HEK293T (cell line): ENCODE measurements around the gene CTTNBP2.

ENCODE experiments used
- CTCF ChIA-PET: fragments of 350-600 bp; formaldehyde crosslinking; extraction: SDS; loops from one replicate; lab custom pipeline; 2021; ENCODE audit warnings: antibody characterized with exemption, inconsistent platforms; lab: Yijun Ruan, JAX
- POLR2A ChIA-PET: fragments of 350-600 bp; formaldehyde crosslinking; extraction: SDS; loops from one replicate; lab custom pipeline; 2020; ENCODE audit warnings: antibody characterized with exemption, inconsistent platforms; lab: Yijun Ruan, JAX
- DNase-seq: peaks from one replicate; pipeline ENCODE4 v3.0.0; 2012; ENCODE audit warnings: mixed read lengths; ENCODE audit errors: extremely low spot score
- ARNT ChIP-seq: fragments of 450-650 bp; IDR thresholded peaks from 2 replicates; pipeline ENCODE4 v1.6.1; 2017; ENCODE audit warnings: mild to moderate bottlenecking
- BHLHE40 ChIP-seq: fragments of 450-650 bp; IDR thresholded peaks from 2 replicates; pipeline ENCODE4 v1.6.1; 2016; ENCODE audit warnings: mild to moderate bottlenecking, moderate library complexity, borderline replicate concordance
- CTBP1 ChIP-seq: fragments of 450-650 bp; IDR thresholded peaks from 2 replicates; pipeline ENCODE4 v1.6.1; 2016; ENCODE audit warnings: borderline replicate concordance
- ELF4 ChIP-seq: fragments of 450-650 bp; IDR thresholded peaks from 2 replicates; pipeline ENCODE4 v1.6.1; 2017; ENCODE audit warnings: antibody characterized with exemption
- FOXA1 ChIP-seq: fragments of 450-650 bp; IDR thresholded peaks from 2 replicates; pipeline ENCODE4 v1.6.1; 2016; ENCODE audit warnings: mild to moderate bottlenecking
- FOXK2 ChIP-seq: fragments of 450-650 bp; IDR thresholded peaks from 2 replicates; pipeline ENCODE4 v1.6.1; 2016; ENCODE audit warnings: mild to moderate bottlenecking
- FOXM1 ChIP-seq: fragments of 450-650 bp; IDR thresholded peaks from 2 replicates; pipeline ENCODE4 v1.6.1; 2017; ENCODE audit warnings: mild to moderate bottlenecking, borderline replicate concordance
- HDGF ChIP-seq: fragments of 450-650 bp; IDR thresholded peaks from 2 replicates; pipeline ENCODE4 v1.6.1; 2017; ENCODE audit warnings: antibody characterized with exemption, borderline replicate concordance
- L3MBTL2 ChIP-seq: fragments of 450-650 bp; conservative IDR thresholded peaks from 2 replicates; pipeline ENCODE4 v1.6.1; 2016; ENCODE audit warnings: mild to moderate bottlenecking
- LEF1 ChIP-seq: fragments of 450-650 bp; IDR thresholded peaks from 2 replicates; pipeline ENCODE4 v1.6.1; 2017; ENCODE audit warnings: mild to moderate bottlenecking, borderline replicate concordance
- NFRKB ChIP-seq: fragments of 450-650 bp; IDR thresholded peaks from 2 replicates; pipeline ENCODE4 v1.6.1; 2016; ENCODE audit warnings: mild to moderate bottlenecking, moderate library complexity
- SP1 ChIP-seq: fragments of 450-650 bp; IDR thresholded peaks from 2 replicates; pipeline ENCODE4 v1.6.1; 2017
- SUZ12 ChIP-seq: fragments of 450-650 bp; IDR thresholded peaks from 2 replicates; pipeline ENCODE4 v1.6.1; 2016; ENCODE audit warnings: mild to moderate bottlenecking
- TARDBP ChIP-seq: fragments of 450-650 bp; IDR thresholded peaks from 2 replicates; pipeline ENCODE4 v1.6.1; 2016
- ZNF384 ChIP-seq: fragments of 450-650 bp; IDR thresholded peaks from 2 replicates; pipeline ENCODE4 v1.6.1; 2016
- TF ChIP-seq, protein P1 (sequence below): fragments of 450-650 bp; IDR thresholded peaks from 2 replicates; pipeline ENCODE4 v1.6.1; 2016

CTTNBP2 gene

DNA sequence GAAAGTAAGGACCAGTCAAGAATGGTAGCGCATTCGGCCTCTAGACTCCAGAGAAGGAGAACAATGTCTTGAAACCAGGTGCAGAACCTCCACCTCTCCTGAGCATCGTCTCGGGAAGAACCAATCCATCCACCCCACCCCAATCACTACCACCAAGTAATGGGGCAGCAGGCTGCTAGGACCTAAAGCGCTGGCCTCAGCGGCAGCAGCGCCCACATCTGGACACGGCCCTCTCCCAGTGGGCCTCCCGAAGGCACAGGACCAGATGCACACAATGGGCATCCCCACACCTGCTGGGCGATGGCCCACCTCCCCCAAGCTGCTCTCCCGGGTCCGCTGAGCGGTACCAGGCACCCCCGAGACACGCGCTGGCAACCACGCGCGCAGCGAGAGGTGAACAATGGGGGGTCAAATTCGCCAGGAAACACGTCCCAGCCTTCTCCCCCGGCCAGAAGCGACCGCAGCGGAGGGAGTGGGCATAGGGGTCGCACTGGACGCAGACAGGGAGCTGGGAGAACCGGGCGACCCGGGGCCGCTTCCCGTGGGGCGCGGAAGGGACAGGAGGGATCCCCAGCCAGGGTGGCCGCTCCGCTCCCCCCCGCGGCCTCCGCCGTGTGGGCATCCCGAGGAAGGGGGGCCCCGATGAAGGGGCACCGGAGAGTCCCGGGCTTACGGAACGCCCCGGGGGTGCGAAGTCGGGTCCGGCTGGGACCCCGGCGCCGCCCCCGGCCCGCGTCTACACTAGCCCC is 506 bp downstream of the CTTNBP2 start:
- TF ChIP-seq SUZ12, result no peak
- TF ChIP-seq, protein P1, sequence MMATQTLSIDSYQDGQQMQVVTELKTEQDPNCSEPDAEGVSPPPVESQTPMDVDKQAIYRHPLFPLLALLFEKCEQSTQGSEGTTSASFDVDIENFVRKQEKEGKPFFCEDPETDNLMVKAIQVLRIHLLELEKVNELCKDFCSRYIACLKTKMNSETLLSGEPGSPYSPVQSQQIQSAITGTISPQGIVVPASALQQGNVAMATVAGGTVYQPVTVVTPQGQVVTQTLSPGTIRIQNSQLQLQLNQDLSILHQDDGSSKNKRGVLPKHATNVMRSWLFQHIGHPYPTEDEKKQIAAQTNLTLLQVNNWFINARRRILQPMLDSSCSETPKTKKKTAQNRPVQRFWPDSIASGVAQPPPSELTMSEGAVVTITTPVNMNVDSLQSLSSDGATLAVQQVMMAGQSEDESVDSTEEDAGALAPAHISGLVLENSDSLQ, result no peak
- TF ChIP-seq FOXA1, result no peak
- TF ChIP-seq TARDBP, result no peak
- TF ChIP-seq LEF1, result no peak
- no peak for TF ChIP-seq ZNF384
- POLR2A ChIA-PET, result no interaction called here
- peak; percentile 20 for DNase-seq
- CTCF ChIA-PET, result interaction anchor here (1.0 kb wide), 1 partner anchor 76 kb away, joined by 3 read pairs; no protein-coding TSS in a partner anchor

DNA sequence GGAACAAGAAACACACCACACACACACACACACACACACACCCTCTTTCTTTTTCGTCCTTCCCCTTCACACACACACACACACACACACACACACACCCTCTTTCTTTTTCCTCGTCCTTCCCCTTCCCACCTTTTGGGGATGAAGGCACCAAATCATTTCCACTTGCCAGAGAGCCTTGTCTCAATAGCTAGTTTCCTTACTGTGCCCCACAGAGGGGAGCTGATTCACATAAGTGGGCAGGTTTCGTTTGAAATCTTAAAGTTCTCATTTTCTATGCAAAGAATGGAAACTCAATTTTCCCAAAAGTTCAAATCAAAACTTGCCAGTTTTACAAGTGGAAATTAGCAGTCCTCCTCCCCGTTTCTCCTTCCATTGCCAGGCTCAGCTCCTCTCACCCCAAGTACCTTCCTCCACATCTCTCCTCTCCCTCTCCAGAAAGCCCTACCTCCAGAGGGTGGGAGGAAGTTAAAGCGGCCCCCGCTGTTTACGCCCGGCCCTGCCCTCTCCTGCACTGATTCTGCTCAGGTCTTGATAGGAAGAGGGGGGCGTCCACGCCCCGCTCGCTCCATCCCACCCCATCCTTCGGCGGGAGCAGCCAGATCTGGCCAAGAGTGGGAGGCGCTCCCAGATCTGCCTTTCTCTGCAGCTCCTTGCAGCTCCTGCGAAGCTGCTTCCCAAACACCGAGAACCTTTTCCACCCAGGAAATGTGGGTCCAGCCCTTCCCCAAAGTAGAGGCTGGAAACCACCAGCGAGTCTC is 1.3 kb downstream of the CTTNBP2 start:
- TF ChIP-seq FOXM1 (no peak), SUZ12 (no peak)
- ChIA-PET POLR2A (interaction anchor here (0.6 kb wide), 1 partner anchor 26 kb away, joined by 3 read pairs; no protein-coding TSS in a partner anchor), CTCF (interaction anchor here (0.6 kb wide), 1 partner anchor 133 kb away, joined by 3 read pairs; no protein-coding TSS in a partner anchor)
- peak; percentile 22 for DNase-seq

DNA sequence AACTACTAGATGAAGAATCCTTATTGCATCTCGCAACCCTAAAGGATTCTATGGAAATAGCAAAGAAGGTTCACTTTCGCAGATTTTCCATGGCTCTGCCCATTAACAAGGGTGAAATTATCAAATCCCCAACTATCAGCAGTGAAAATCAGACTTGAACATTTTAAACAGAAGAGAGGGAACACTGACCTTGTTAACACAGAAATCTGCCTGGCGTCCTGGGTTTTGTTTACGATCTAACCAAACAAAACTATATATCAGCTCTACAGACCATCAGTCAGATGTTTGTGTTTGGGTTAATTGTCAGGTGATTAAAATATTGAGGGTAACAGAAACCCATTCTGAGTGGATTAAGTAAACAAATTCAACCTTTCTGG is 1.9 kb downstream of the CTTNBP2 start:
- ChIA-PET POLR2A (no interaction called here), CTCF (interaction anchor here (0.6 kb wide), 1 partner anchor 133 kb away, joined by 3 read pairs; no protein-coding TSS in a partner anchor)
- no peak for TF ChIP-seq NFRKB
- no peak for TF ChIP-seq ARNT
- TF ChIP-seq FOXK2, result no peak
- no peak for TF ChIP-seq TARDBP
- no peak for TF ChIP-seq CTBP1
- no peak for TF ChIP-seq BHLHE40
- no peak for TF ChIP-seq HDGF
- TF ChIP-seq FOXM1, result no peak
- TF ChIP-seq LEF1, result no peak
- no peak for TF ChIP-seq SUZ12
- no peak for TF ChIP-seq ZNF384
- no peak for TF ChIP-seq L3MBTL2
- no peak for TF ChIP-seq ELF4
- TF ChIP-seq, protein P1, result no peak
- no peak for DNase-seq

DNA sequence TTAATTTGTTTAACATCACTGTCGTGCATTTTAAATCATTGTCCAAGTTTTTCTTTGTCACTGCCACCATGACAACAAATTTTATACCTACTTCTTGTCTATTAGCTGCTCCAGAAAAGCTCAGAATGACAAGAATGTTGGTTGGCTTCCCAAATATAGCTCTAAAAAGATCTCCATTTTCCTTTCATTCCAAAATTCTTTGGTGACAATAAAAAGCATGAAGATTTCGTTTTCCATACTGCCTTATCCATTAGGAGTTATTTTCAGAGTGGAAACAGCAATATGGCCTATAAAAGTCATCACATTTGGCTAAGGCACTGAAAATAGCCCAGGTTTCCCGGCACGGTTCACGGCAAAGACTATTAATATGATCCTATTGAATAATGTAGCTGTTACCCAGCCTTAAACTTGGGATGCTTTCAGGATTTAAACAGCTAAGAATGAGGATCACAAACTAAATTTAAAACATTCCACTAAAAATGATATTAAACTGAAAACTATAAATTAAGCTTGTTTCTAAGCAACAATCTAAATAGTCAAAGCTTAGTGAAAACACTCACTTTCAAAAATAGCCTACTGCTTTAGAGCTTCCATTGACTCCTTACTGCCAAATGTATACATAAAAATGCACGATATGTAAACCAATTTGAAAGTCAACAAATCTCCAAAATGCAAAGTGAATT is 2.7 kb downstream of the CTTNBP2 start:
- POLR2A ChIA-PET, result interaction anchor here (1.1 kb wide), 1 partner anchor 8 kb away, joined by 3 read pairs; no protein-coding TSS in a partner anchor
- no peak for DNase-seq
- TF ChIP-seq FOXM1, result no peak
- no peak for TF ChIP-seq SP1
- TF ChIP-seq ARNT, result no peak
- no peak for TF ChIP-seq BHLHE40
- no peak for TF ChIP-seq ELF4
- TF ChIP-seq SUZ12, result no peak
- no peak for TF ChIP-seq L3MBTL2
- TF ChIP-seq, protein P1, result no peak
- TF ChIP-seq NFRKB, result no peak
- no peak for TF ChIP-seq FOXA1
- CTCF ChIA-PET, result interaction anchor here (0.6 to 1.1 kb wide), 2 partner anchors 10 to 18 kb away, joined by 3 read pairs; no protein-coding TSS in a partner anchor

DNA sequence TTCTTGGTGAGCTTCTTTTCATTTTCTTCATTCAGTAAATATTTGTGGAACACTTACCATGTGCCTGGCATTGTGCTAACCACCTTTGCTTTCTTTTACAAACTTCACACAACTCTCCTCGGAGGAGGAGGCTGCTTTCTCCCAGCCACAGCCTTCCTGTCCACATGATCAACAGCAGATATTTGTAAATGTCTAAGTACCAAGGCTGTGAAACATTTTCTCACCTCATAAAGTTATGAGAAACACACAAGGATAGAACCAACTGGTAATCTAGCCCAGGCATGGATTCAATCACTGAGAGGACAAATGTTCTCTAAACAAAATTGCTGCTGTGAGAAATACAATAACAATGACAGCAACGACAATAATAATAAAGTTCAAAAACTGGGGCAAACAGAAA is 3.9 kb downstream of the CTTNBP2 start:
- no peak for TF ChIP-seq SP1
- TF ChIP-seq ELF4, result no peak
- no peak for TF ChIP-seq FOXA1
- no peak for TF ChIP-seq SUZ12
- no peak for TF ChIP-seq CTBP1
- TF ChIP-seq NFRKB, result no peak
- TF ChIP-seq L3MBTL2, result no peak
- TF ChIP-seq ARNT, result no peak
- TF ChIP-seq BHLHE40, result no peak
- no peak for TF ChIP-seq HDGF
- TF ChIP-seq, protein P1, result no peak
- TF ChIP-seq ZNF384, result no peak
- TF ChIP-seq TARDBP, result no peak
- TF ChIP-seq FOXK2, result no peak
- no peak for TF ChIP-seq FOXM1
- TF ChIP-seq LEF1, result no peak
- no peak for DNase-seq
- POLR2A ChIA-PET, result no interaction called here
- CTCF ChIA-PET, result no interaction called here
